SU-DHL-6 (cell line): ENCODE measurements around the gene ROMO1.

Experiments used
- CTCF ChIP-seq: fragments of 200-600 bp; sonication (generic); IDR thresholded peaks from one replicate; pipeline ENCODE4 v1.5.1; 2017; ENCODE audit warnings: antibody characterized with exemption, mild to moderate bottlenecking, low read length, moderate library complexity; ENCODE audit not compliant: insufficient read depth, poor library complexity, severe bottlenecking
- EZH2phosphoT487 ChIP-seq: fragments of 200-600 bp; sonication (generic), shearing (Covaris generic); conservative IDR thresholded peaks from 2 replicates; pipeline ENCODE4 v1.6.1; 2018; ENCODE audit warnings: mild to moderate bottlenecking, antibody characterized with exemption, low read length, moderate library complexity, mixed read lengths

- TF ChIP-seq CTCF (no peak), EZH2phosphoT487 (no peak)
Observed at GRCh38 chr20:35720165-35721123, 21.2 kb downstream of the ROMO1 start.
